ENCODE data around the gene TTC34. TPM values are rescaled to one million over a fixed set of nuclear protein-coding genes. Genes with fewer than 3 reads are reported as not detected.
"Not testable (repeated sequence)": the region's sequence is repeated elsewhere in the genome, so short reads cannot be mapped to it uniquely, and the experiment has no call there.

Gene TTC34
- total RNA-seq, 2 donors from 2014 or later: 0.41 to 0.63 TPM

GRCh38 chr1:2684000-2684399, 117.5 kb downstream of the TTC34 start:
- H3K27me3 ChIP-seq (replicated peaks; ENCODE audit: insufficient read depth); H3K4me3 ChIP-seq; H3K9me3 ChIP-seq; H3K36me3 ChIP-seq; DNase-seq (ENCODE audit: low spot score); H3K27ac ChIP-seq; H3K4me1 ChIP-seq (ENCODE audit: control insufficient read depth in 1 of 2, low read depth in 2 of 2); ATAC-seq (ENCODE audit: insufficient number of reproducible peaks, low FRiP score, low read depth): not testable (repeated sequence)

- not testable (repeated sequence) for H3K4me1 ChIP-seq (ENCODE audit: control insufficient read depth in 1 of 2, low read depth in 2 of 2); DNase-seq (ENCODE audit: low spot score); ATAC-seq (ENCODE audit: insufficient number of reproducible peaks, low FRiP score, low read depth); H3K36me3 ChIP-seq; H3K9me3 ChIP-seq; H3K27me3 ChIP-seq (replicated peaks; ENCODE audit: insufficient read depth); H3K27ac ChIP-seq; H3K4me3 ChIP-seq
These were observed 118.2 kb downstream of the TTC34 start for GRCh38 chr1:2683321-2683741.

- ATAC-seq (ENCODE audit: insufficient number of reproducible peaks, low FRiP score, low read depth): not testable (repeated sequence)
These were observed 118.6 kb downstream of the TTC34 start for GRCh38 chr1:2682879-2683278.

GRCh38 chr1:2676726-2677125, 124.8 kb downstream of the TTC34 start:
- not testable (repeated sequence) for H3K4me3 ChIP-seq; H3K9me3 ChIP-seq; H3K27me3 ChIP-seq (replicated peaks; ENCODE audit: insufficient read depth); H3K36me3 ChIP-seq; DNase-seq (ENCODE audit: low spot score); ATAC-seq (ENCODE audit: insufficient number of reproducible peaks, low FRiP score, low read depth); H3K4me1 ChIP-seq (ENCODE audit: control insufficient read depth in 1 of 2, low read depth in 2 of 2); H3K27ac ChIP-seq

More at GRCh38 chr1:2682879-2683278, 118.6 kb downstream of the TTC34 start:
- not testable (repeated sequence) for H3K4me1 ChIP-seq (ENCODE audit: control insufficient read depth in 1 of 2, low read depth in 2 of 2); H3K4me3 ChIP-seq; H3K9me3 ChIP-seq; H3K36me3 ChIP-seq; H3K27ac ChIP-seq; DNase-seq (ENCODE audit: low spot score); H3K27me3 ChIP-seq (replicated peaks; ENCODE audit: insufficient read depth)

- H3K27ac ChIP-seq; H3K4me1 ChIP-seq (ENCODE audit: control insufficient read depth in 1 of 2, low read depth in 2 of 2); H3K4me3 ChIP-seq; H3K9me3 ChIP-seq; ATAC-seq (ENCODE audit: insufficient number of reproducible peaks, low FRiP score, low read depth); DNase-seq (ENCODE audit: low spot score); H3K27me3 ChIP-seq (replicated peaks; ENCODE audit: insufficient read depth); H3K36me3 ChIP-seq: not testable (repeated sequence)
These were observed 129.8 kb downstream of the TTC34 start for GRCh38 chr1:2671656-2672055.

- not testable (repeated sequence) for H3K27me3 ChIP-seq (replicated peaks; ENCODE audit: insufficient read depth); H3K36me3 ChIP-seq; DNase-seq (ENCODE audit: low spot score); H3K4me1 ChIP-seq (ENCODE audit: control insufficient read depth in 1 of 2, low read depth in 2 of 2); H3K9me3 ChIP-seq; H3K27ac ChIP-seq; ATAC-seq (ENCODE audit: insufficient number of reproducible peaks, low FRiP score, low read depth); H3K4me3 ChIP-seq
These were observed 141.7 kb downstream of the TTC34 start for GRCh38 chr1:2659806-2660205.

- H3K27me3 ChIP-seq (replicated peaks; ENCODE audit: insufficient read depth); H3K36me3 ChIP-seq; ATAC-seq (ENCODE audit: insufficient number of reproducible peaks, low FRiP score, low read depth): not testable (repeated sequence)
These were observed 143.6 kb downstream of the TTC34 start for GRCh38 chr1:2657909-2658308.

GRCh38 chr1:2657124-2657523, 144.4 kb downstream of the TTC34 start:
- H3K27ac ChIP-seq; H3K4me1 ChIP-seq (ENCODE audit: control insufficient read depth in 1 of 2, low read depth in 2 of 2); H3K27me3 ChIP-seq (replicated peaks; ENCODE audit: insufficient read depth); H3K4me3 ChIP-seq; H3K36me3 ChIP-seq; ATAC-seq (ENCODE audit: insufficient number of reproducible peaks, low FRiP score, low read depth); DNase-seq (ENCODE audit: low spot score); H3K9me3 ChIP-seq: not testable (repeated sequence)

More at GRCh38 chr1:2657909-2658308, 143.6 kb downstream of the TTC34 start:
- not testable (repeated sequence) for H3K27ac ChIP-seq; H3K4me3 ChIP-seq; H3K9me3 ChIP-seq; H3K4me1 ChIP-seq (ENCODE audit: control insufficient read depth in 1 of 2, low read depth in 2 of 2); DNase-seq (ENCODE audit: low spot score)

GRCh38 chr1:2655598-2656434, 145.7 kb downstream of the TTC34 start:
- not testable (repeated sequence) for H3K27ac ChIP-seq; DNase-seq (ENCODE audit: low spot score); H3K27me3 ChIP-seq (replicated peaks; ENCODE audit: insufficient read depth); ATAC-seq (ENCODE audit: insufficient number of reproducible peaks, low FRiP score, low read depth); H3K36me3 ChIP-seq; H3K4me3 ChIP-seq; H3K4me1 ChIP-seq (ENCODE audit: control insufficient read depth in 1 of 2, low read depth in 2 of 2); H3K9me3 ChIP-seq

GRCh38 chr1:2654443-2654948, 147.0 kb downstream of the TTC34 start:
- not testable (repeated sequence) for H3K27me3 ChIP-seq (replicated peaks; ENCODE audit: insufficient read depth); H3K36me3 ChIP-seq; H3K27ac ChIP-seq; H3K9me3 ChIP-seq; ATAC-seq (ENCODE audit: insufficient number of reproducible peaks, low FRiP score, low read depth); DNase-seq (ENCODE audit: low spot score); H3K4me3 ChIP-seq; H3K4me1 ChIP-seq (ENCODE audit: control insufficient read depth in 1 of 2, low read depth in 2 of 2)

- H3K4me1 ChIP-seq (ENCODE audit: control insufficient read depth in 1 of 2, low read depth in 2 of 2); H3K27me3 ChIP-seq (replicated peaks; ENCODE audit: insufficient read depth); ATAC-seq (ENCODE audit: insufficient number of reproducible peaks, low FRiP score, low read depth); H3K27ac ChIP-seq; H3K4me3 ChIP-seq; H3K36me3 ChIP-seq; H3K9me3 ChIP-seq; DNase-seq (ENCODE audit: low spot score): not testable (repeated sequence)
These were observed 147.6 kb downstream of the TTC34 start for GRCh38 chr1:2653741-2654442.

GRCh38 chr1:2652926-2653571, 148.4 kb downstream of the TTC34 start:
- not testable (repeated sequence) for ATAC-seq (ENCODE audit: insufficient number of reproducible peaks, low FRiP score, low read depth); H3K4me1 ChIP-seq (ENCODE audit: control insufficient read depth in 1 of 2, low read depth in 2 of 2); H3K27ac ChIP-seq; DNase-seq (ENCODE audit: low spot score); H3K9me3 ChIP-seq; H3K36me3 ChIP-seq; H3K4me3 ChIP-seq; H3K27me3 ChIP-seq (replicated peaks; ENCODE audit: insufficient read depth)

Measured in thoracic aorta (tissue), 2 donors.